MM.1S (cell line): Measurements from ENCODE around the gene PADI2.

Experiments used
- DNase-seq: peaks from one replicate; pipeline ENCODE4 v3.0.0-alpha.2; 2015
- H2AFZ ChIP-seq: fragments of 300-600 bp; sonication (generic); 2 replicates; pipeline ENCODE4 v1.6.0; 2016; ENCODE audit warnings: antibody characterized with exemption, low read length
- H3F3A ChIP-seq: fragments of 300-600 bp; sonication (generic); 2 replicates; pipeline ENCODE4 v1.6.1; 2016; ENCODE audit warnings: mild to moderate bottlenecking, antibody characterized with exemption, low read length, moderate library complexity, mixed read lengths; ENCODE audit not compliant: insufficient read depth
- H3K27ac ChIP-seq: fragments of 300-600 bp; sonication (generic); 2 replicates; pipeline ENCODE4 v1.5.1; 2016; ENCODE audit warnings: mild to moderate bottlenecking, low read length
- H3K27me3 ChIP-seq: fragments of 300-600 bp; sonication (generic); replicated peaks from 2 replicates; pipeline ENCODE4 v1.6.0; 2016; ENCODE audit warnings: low read length; ENCODE audit not compliant: insufficient read depth
- H3K36me3 ChIP-seq: fragments of 300-600 bp; sonication (generic); replicated peaks from 2 replicates; pipeline ENCODE4 v1.6.1; 2016; ENCODE audit warnings: mild to moderate bottlenecking, low read length, mixed read lengths; ENCODE audit not compliant: insufficient read depth
- H3K4me1 ChIP-seq: fragments of 300-600 bp; sonication (generic); 2 replicates; pipeline ENCODE4 v1.6.1; 2016; ENCODE audit warnings: low read length, mixed read lengths
- H3K4me2 ChIP-seq: fragments of 300-600 bp; sonication (generic); 2 replicates; pipeline ENCODE4 v1.6.0; 2016; ENCODE audit warnings: low read depth, low read length
- H3K4me3 ChIP-seq: fragments of 300-600 bp; sonication (generic); 2 replicates; pipeline ENCODE4 v1.5.1; 2016; ENCODE audit warnings: low read length, mixed read lengths
- H3K79me2 ChIP-seq: fragments of 300-600 bp; sonication (generic); 2 replicates; pipeline ENCODE4 v1.6.1; 2016; ENCODE audit warnings: mixed run types, low read length, mixed read lengths
- H3K9ac ChIP-seq: fragments of 300-600 bp; sonication (generic); 2 replicates; pipeline ENCODE4 v1.6.1; 2016; ENCODE audit warnings: low read length, mixed read lengths
- H3K9me2 ChIP-seq: fragments of 300-600 bp; sonication (generic); replicated peaks from 2 replicates; pipeline ENCODE4 v1.6.1; 2016; ENCODE audit warnings: mild to moderate bottlenecking, low read length, mixed read lengths; ENCODE audit not compliant: insufficient read depth
- H3K9me3 ChIP-seq: fragments of 300-600 bp; sonication (generic); replicated peaks from 2 replicates; pipeline ENCODE4 v1.6.1; 2016; ENCODE audit warnings: mild to moderate bottlenecking, low read length, mixed read lengths; ENCODE audit not compliant: insufficient read depth
- H4K20me1 ChIP-seq: fragments of 300-600 bp; sonication (generic); 2 replicates; pipeline ENCODE4 v1.6.1; 2016; ENCODE audit warnings: mild to moderate bottlenecking, low read length, moderate library complexity, mixed read lengths; ENCODE audit not compliant: insufficient read depth
- EZH2 ChIP-seq: fragments of 300-600 bp; sonication (generic); optimal IDR thresholded peaks from 2 replicates; pipeline ENCODE3; 2017; ENCODE audit warnings: low read depth, mild to moderate bottlenecking, antibody characterized with exemption, low read length, mixed read lengths
- EZH2phosphoT487 ChIP-seq: fragments of 300-600 bp; sonication (generic); IDR thresholded peaks from 2 replicates; pipeline ENCODE4 v1.6.1; 2018; ENCODE audit warnings: antibody characterized with exemption, low read length
- TF ChIP-seq, protein P1 (sequence below): fragments of 300-600 bp; sonication (generic); IDR thresholded peaks from 2 replicates; pipeline ENCODE4 v1.5.1; 2016; ENCODE audit warnings: antibody characterized with exemption, low read length, mixed read lengths

PADI2 gene

DNA sequence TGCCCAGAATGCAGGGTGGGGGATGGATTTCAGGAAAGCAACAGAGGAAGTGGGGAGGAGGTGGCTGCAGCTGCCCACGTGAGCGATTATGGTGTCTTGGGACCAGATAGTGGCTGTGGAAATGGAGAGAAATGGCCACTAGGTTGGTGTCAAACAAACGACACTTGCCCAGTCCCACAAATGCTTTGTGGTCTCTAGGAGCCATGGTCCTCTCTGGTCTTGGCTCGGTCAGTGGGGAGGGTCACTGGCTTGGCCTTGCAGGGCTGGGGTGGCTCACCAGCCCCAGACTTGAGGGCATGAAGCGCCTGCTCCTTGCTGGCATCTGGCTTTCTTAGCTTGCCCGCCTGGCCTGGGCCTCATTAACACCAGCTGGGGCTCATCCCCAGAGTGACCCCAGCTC lies 7.2 kb downstream of the PADI2 start:
- Histone ChIP-seq H3K27me3 (peaks cover 93% of the 10 kb centered on the region), H3K27ac (no peak overlapping the region), H3K36me3 (no peaks in the 10 kb centered on the region), H2AFZ (no peak overlapping the region), H3K4me3 (no peak overlapping the region), H3K9ac (no peak overlapping the region), H3F3A (no peaks in the 10 kb centered on the region), H3K4me2 (no peak overlapping the region), H3K9me3 (no peaks in the 10 kb centered on the region), H3K79me2 (no peaks in the 10 kb centered on the region), H3K9me2 (no peaks in the 10 kb centered on the region), H3K4me1 (no peaks in the 10 kb centered on the region), H4K20me1 (no peaks in the 10 kb centered on the region)
- TF ChIP-seq, protein P1, sequence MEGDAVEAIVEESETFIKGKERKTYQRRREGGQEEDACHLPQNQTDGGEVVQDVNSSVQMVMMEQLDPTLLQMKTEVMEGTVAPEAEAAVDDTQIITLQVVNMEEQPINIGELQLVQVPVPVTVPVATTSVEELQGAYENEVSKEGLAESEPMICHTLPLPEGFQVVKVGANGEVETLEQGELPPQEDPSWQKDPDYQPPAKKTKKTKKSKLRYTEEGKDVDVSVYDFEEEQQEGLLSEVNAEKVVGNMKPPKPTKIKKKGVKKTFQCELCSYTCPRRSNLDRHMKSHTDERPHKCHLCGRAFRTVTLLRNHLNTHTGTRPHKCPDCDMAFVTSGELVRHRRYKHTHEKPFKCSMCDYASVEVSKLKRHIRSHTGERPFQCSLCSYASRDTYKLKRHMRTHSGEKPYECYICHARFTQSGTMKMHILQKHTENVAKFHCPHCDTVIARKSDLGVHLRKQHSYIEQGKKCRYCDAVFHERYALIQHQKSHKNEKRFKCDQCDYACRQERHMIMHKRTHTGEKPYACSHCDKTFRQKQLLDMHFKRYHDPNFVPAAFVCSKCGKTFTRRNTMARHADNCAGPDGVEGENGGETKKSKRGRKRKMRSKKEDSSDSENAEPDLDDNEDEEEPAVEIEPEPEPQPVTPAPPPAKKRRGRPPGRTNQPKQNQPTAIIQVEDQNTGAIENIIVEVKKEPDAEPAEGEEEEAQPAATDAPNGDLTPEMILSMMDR, result no peak
- TF ChIP-seq EZH2phosphoT487 (no peak), EZH2 (no peak)
- no peak for DNase-seq

DNA sequence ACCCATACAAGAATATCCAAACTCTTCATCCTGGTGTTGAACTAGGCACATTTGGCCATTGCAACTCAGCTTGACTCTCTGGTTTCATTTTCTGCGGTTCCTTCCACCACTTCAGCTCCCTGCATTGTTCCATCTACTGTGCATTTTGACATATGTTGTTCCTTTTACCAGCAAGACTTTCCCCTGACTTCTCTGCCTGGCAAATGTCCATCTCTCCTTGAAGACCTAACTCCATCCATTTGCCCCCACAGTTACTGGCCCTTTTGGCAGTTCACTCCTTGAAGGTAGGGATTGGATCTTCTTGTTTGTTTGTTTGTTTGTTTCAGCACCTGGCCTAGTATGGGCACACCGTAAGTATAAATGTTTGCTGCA lies 8.7 kb downstream of the PADI2 start:
- Histone ChIP-seq H3K79me2 (no peaks in the 10 kb centered on the region), H3K36me3 (no peaks in the 10 kb centered on the region), H2AFZ (no peak overlapping the region), H3K4me1 (no peaks in the 10 kb centered on the region), H3F3A (no peaks in the 10 kb centered on the region), H4K20me1 (no peaks in the 10 kb centered on the region), H3K9me3 (no peaks in the 10 kb centered on the region), H3K9me2 (no peaks in the 10 kb centered on the region), H3K4me2 (no peak overlapping the region), H3K27me3 (peaks cover 91% of the 10 kb centered on the region), H3K4me3 (no peak overlapping the region), H3K27ac (no peak overlapping the region), H3K9ac (no peak overlapping the region)
- no peak for TF ChIP-seq EZH2phosphoT487
- no peak for DNase-seq

DNA sequence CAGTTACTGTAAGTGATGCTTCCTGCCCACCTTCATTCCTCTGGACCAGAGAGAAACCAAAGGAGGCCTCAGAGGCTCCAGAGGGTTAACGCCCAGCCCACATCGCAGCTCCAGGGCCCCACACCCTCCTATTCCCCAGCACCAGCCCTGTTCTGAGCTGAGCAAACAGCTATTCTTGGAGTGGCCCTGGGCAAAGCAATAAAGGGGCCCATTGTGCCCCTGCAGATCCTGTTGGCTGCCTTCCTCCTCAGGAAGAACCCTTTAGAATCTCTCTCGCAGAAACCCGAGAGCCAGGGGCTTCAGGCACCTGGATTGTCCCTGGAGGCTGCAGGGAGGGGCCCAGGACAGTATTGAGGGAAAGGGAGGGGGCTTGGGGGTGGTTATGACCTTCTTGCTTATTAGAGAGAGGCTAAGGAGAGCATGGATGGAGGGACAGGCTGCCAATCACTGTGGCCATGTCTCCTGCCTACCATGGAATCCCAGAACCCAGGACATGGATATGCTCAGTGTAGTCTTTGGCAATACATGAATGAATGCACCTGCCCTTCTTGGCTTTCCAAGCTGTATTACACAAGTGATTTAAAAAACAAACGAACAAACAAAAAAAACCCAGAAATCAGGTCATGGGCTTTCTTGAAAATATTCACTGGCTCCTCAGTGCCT lies 9.2 kb downstream of the PADI2 start:
- Histone ChIP-seq H3K79me2 (no peaks in the 10 kb centered on the region), H3F3A (no peaks in the 10 kb centered on the region), H3K9me3 (no peaks in the 10 kb centered on the region), H3K9ac (no peak overlapping the region), H3K36me3 (no peaks in the 10 kb centered on the region), H3K4me1 (no peaks in the 10 kb centered on the region), H4K20me1 (no peaks in the 10 kb centered on the region), H3K27me3 (peaks cover 91% of the 10 kb centered on the region), H3K9me2 (no peaks in the 10 kb centered on the region), H3K27ac (no peak overlapping the region), H2AFZ (no peak overlapping the region), H3K4me2 (no peak overlapping the region), H3K4me3 (no peak overlapping the region)
- no peak for DNase-seq
- TF ChIP-seq EZH2, result no peak
- no peak for TF ChIP-seq EZH2phosphoT487
- TF ChIP-seq, protein P1, result no peak

DNA sequence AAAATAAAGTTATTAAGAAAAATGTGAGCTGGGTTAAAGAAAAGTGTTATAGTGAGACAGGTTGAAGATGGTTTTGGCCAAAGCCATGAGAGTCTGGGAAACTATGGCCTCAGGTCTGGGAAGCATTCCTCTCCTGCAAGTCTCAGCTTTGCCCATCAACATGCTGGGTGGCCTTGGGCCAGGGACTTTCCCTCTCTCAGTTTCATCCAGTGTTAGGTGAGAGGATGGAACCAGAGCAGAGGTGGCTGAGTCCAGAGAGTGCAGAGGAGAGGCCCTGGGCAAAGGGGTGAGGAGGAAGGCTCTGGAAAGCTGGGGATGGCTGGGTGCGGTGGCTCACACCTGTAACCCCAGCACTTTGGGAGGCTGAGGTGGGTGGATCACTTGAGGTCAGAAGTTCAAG lies 10.5 kb downstream of the PADI2 start:
- H3K27me3 ChIP-seq, result peaks cover 91% of the 10 kb centered on the region
- no peaks in the 10 kb centered on the region for H3F3A ChIP-seq
- H3K79me2 ChIP-seq, result no peaks in the 10 kb centered on the region
- no peaks in the 10 kb centered on the region for H3K9me3 ChIP-seq
- no peak overlapping the region for H3K27ac ChIP-seq
- no peak overlapping the region for H3K4me3 ChIP-seq
- H3K9ac ChIP-seq, result no peak overlapping the region
- no peak overlapping the region for H2AFZ ChIP-seq
- no peak for DNase-seq
- no peak overlapping the region for H3K4me2 ChIP-seq
- TF ChIP-seq EZH2phosphoT487, result no peak
- H3K4me1 ChIP-seq, result no peaks in the 10 kb centered on the region
- H4K20me1 ChIP-seq, result no peaks in the 10 kb centered on the region
- no peaks in the 10 kb centered on the region for H3K9me2 ChIP-seq
- H3K36me3 ChIP-seq, result no peaks in the 10 kb centered on the region
